ENCODE results near the gene TRIP11.

DNA sequence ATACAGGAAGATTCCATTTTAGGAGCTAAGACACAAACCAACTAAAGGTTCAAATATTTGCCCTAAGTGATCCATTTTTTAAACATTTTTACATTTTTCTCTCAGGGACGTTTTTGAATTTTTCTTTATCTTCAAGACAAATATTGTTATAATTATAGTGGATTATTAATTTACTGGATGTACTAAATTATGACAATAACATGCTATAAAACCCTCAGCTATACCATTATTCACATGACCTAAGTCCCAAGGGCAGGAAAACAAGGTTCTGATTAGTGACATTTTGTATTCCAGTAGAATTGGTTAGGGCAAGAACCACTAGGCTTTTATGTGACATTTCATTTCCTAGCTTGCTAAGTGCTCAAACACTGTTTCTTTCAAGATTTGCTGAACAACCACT lies 75.8 kb downstream of the TRIP11 start:
- TF ChIP-seq, protein P1, sequence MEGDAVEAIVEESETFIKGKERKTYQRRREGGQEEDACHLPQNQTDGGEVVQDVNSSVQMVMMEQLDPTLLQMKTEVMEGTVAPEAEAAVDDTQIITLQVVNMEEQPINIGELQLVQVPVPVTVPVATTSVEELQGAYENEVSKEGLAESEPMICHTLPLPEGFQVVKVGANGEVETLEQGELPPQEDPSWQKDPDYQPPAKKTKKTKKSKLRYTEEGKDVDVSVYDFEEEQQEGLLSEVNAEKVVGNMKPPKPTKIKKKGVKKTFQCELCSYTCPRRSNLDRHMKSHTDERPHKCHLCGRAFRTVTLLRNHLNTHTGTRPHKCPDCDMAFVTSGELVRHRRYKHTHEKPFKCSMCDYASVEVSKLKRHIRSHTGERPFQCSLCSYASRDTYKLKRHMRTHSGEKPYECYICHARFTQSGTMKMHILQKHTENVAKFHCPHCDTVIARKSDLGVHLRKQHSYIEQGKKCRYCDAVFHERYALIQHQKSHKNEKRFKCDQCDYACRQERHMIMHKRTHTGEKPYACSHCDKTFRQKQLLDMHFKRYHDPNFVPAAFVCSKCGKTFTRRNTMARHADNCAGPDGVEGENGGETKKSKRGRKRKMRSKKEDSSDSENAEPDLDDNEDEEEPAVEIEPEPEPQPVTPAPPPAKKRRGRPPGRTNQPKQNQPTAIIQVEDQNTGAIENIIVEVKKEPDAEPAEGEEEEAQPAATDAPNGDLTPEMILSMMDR (IDR thresholded peaks at IDR 0.05; ENCODE audit: poor library complexity, severe bottlenecking), result no peak
- no peak for TF ChIP-seq RAD21 (conservative IDR thresholded peaks at IDR 0.05)

Data from neural cell (in vitro differentiated cells).